GM21515 (cell line): ENCODE measurements around the gene SRPK2.
"Not testable (repeated sequence)": the region's sequence is repeated elsewhere in the genome, so short reads cannot be mapped to it uniquely, and the experiment has no call there.

Experiments
- ATAC-seq: cut with Tn5 transposase; IDR thresholded peaks from one replicate; pipeline ENCODE4 v1.9.1; 2021; ENCODE audit not compliant: unreplicated experiment

Gene SRPK2

GRCh38 chr7:105198223-105198622, 190.5 kb downstream of the SRPK2 start:
- ATAC-seq = no peak

- no peak for ATAC-seq
These were observed 192.2 kb downstream of the SRPK2 start for GRCh38 chr7:105196473-105196872.

- ATAC-seq = no peak
These were observed 192.8 kb downstream of the SRPK2 start for GRCh38 chr7:105195891-105196290.

- ATAC-seq = not testable (repeated sequence)
These were observed 193.8 kb downstream of the SRPK2 start for GRCh38 chr7:105194959-105195358.

GRCh38 chr7:105191331-105191730, 197.4 kb downstream of the SRPK2 start:
- no peak for ATAC-seq

- ATAC-seq = no peak
These were observed 198.7 kb downstream of the SRPK2 start for GRCh38 chr7:105189859-105190492.

- no peak for ATAC-seq
These were observed 200.5 kb downstream of the SRPK2 start for GRCh38 chr7:105188201-105188600.

GRCh38 chr7:105187302-105188169, 201.2 kb downstream of the SRPK2 start:
- no peak for ATAC-seq

- ATAC-seq = no peak
These were observed 203.3 kb downstream of the SRPK2 start for GRCh38 chr7:105185290-105186010.

- ATAC-seq = no peak
These were observed 208.7 kb downstream of the SRPK2 start for GRCh38 chr7:105180002-105180401.

GRCh38 chr7:105178928-105179541, 209.7 kb downstream of the SRPK2 start:
- no peak for ATAC-seq

- no peak for ATAC-seq
These were observed 210.5 kb downstream of the SRPK2 start for GRCh38 chr7:105178177-105178576.

GRCh38 chr7:105177026-105177425, 211.7 kb downstream of the SRPK2 start:
- no peak for ATAC-seq

GRCh38 chr7:105173586-105173985, 215.1 kb downstream of the SRPK2 start:
- ATAC-seq = no peak

GRCh38 chr7:105164751-105165150, 224.0 kb downstream of the SRPK2 start:
- no peak for ATAC-seq

GRCh38 chr7:105163718-105164117, 225.0 kb downstream of the SRPK2 start:
- ATAC-seq = no peak

- ATAC-seq = no peak
These were observed 227.4 kb downstream of the SRPK2 start for GRCh38 chr7:105161366-105161765.

- ATAC-seq = no peak
These were observed 231.4 kb downstream of the SRPK2 start for GRCh38 chr7:105157278-105157677.

GRCh38 chr7:105156731-105157130, 232.0 kb downstream of the SRPK2 start:
- ATAC-seq = no peak

- ATAC-seq = no peak
These were observed 234.6 kb downstream of the SRPK2 start for GRCh38 chr7:105154084-105154483.

- no peak for ATAC-seq
These were observed 235.2 kb downstream of the SRPK2 start for GRCh38 chr7:105153531-105153930.
